Rectal smooth muscle tissue (tissue), 1 donor: ENCODE results near the gene TBC1D30.

Experiments used
- H3K27ac ChIP-seq: one replicate; pipeline ENCODE4 v1.7.0; 2013; ENCODE audit warnings: low read depth, low read length, inconsistent platforms
- H3K27me3 ChIP-seq: one replicate; pipeline ENCODE4 v1.7.0; 2013; ENCODE audit warnings: low read length; ENCODE audit not compliant: control insufficient read depth, insufficient read depth
- H3K36me3 ChIP-seq: one replicate; pipeline ENCODE4 v1.7.0; 2013; ENCODE audit warnings: low read length; ENCODE audit not compliant: control insufficient read depth, insufficient read depth
- H3K4me1 ChIP-seq: one replicate; pipeline ENCODE4 v1.7.0; 2013; ENCODE audit warnings: low read length; ENCODE audit not compliant: control insufficient read depth, insufficient read depth
- H3K4me3 ChIP-seq: one replicate; pipeline ENCODE4 v1.7.0; 2013; ENCODE audit warnings: low read length
- H3K9ac ChIP-seq: one replicate; pipeline ENCODE4 v1.7.0; 2013; ENCODE audit warnings: low read length

TBC1D30 gene

GRCh38 chr12:64907097-64907496 is 82.7 kb downstream of the TBC1D30 start:
- Histone ChIP-seq H3K36me3 (no peaks in the 10 kb centered on the region), H3K4me1 (no peaks in the 10 kb centered on the region), H3K27ac (no peak overlapping the region), H3K4me3 (no peak overlapping the region), H3K9ac (no peak overlapping the region), H3K27me3 (no peaks in the 10 kb centered on the region)

GRCh38 chr12:64909124-64909523 is 84.7 kb downstream of the TBC1D30 start:
- Histone ChIP-seq H3K9ac (no peak overlapping the region), H3K4me1 (peaks cover 2% of the 10 kb centered on the region), H3K36me3 (no peaks in the 10 kb centered on the region), H3K4me3 (no peak overlapping the region), H3K27ac (no peak overlapping the region), H3K27me3 (no peaks in the 10 kb centered on the region)

- Histone ChIP-seq H3K4me3 (no peak overlapping the region), H3K9ac (no peak overlapping the region), H3K36me3 (no peaks in the 10 kb centered on the region), H3K4me1 (peaks cover 2% of the 10 kb centered on the region), H3K27me3 (no peaks in the 10 kb centered on the region), H3K27ac (no peak overlapping the region)
Measured at GRCh38 chr12:64911081-64911480, 86.6 kb downstream of the TBC1D30 start.

- Histone ChIP-seq H3K9ac (no peak overlapping the region), H3K27ac (no peak overlapping the region), H3K36me3 (no peaks in the 10 kb centered on the region), H3K4me3 (no peak overlapping the region), H3K4me1 (peaks cover 2% of the 10 kb centered on the region), H3K27me3 (no peaks in the 10 kb centered on the region)
Measured at GRCh38 chr12:64911912-64912311, 87.5 kb downstream of the TBC1D30 start.

GRCh38 chr12:64912516-64913255 is 88.2 kb downstream of the TBC1D30 start:
- Histone ChIP-seq H3K9ac (no peak overlapping the region), H3K4me3 (no peak overlapping the region), H3K36me3 (no peaks in the 10 kb centered on the region), H3K27ac (no peak overlapping the region), H3K4me1 (peaks cover 2% of the 10 kb centered on the region), H3K27me3 (no peaks in the 10 kb centered on the region)

- Histone ChIP-seq H3K27ac (no peak overlapping the region), H3K4me1 (peaks cover 2% of the 10 kb centered on the region)
Measured at GRCh38 chr12:64915242-64915641, 90.8 kb downstream of the TBC1D30 start.

GRCh38 chr12:64916411-64917261 is 92.2 kb downstream of the TBC1D30 start:
- H3K27ac ChIP-seq, result no peak overlapping the region
- H3K27me3 ChIP-seq, result no peaks in the 10 kb centered on the region
- peaks cover 2% of the 10 kb centered on the region for H3K4me1 ChIP-seq
- no peaks in the 10 kb centered on the region for H3K36me3 ChIP-seq
- no peak overlapping the region for H3K9ac ChIP-seq
- H3K4me3 ChIP-seq, result no peak overlapping the region

More at GRCh38 chr12:64915242-64915641, 90.8 kb downstream of the TBC1D30 start:
- Histone ChIP-seq H3K36me3 (no peaks in the 10 kb centered on the region), H3K9ac (no peak overlapping the region), H3K27me3 (no peaks in the 10 kb centered on the region), H3K4me3 (no peak overlapping the region)

GRCh38 chr12:64918344-64918743 is 93.9 kb downstream of the TBC1D30 start:
- H3K36me3 ChIP-seq, result no peaks in the 10 kb centered on the region
- no peak overlapping the region for H3K4me3 ChIP-seq
- no peak overlapping the region for H3K27ac ChIP-seq
- H3K27me3 ChIP-seq, result no peaks in the 10 kb centered on the region
- H3K4me1 ChIP-seq, result no peaks in the 10 kb centered on the region
- H3K9ac ChIP-seq, result no peak overlapping the region

- Histone ChIP-seq H3K27me3 (no peaks in the 10 kb centered on the region), H3K4me1 (no peaks in the 10 kb centered on the region), H3K9ac (no peak overlapping the region), H3K36me3 (no peaks in the 10 kb centered on the region), H3K27ac (no peak overlapping the region), H3K4me3 (no peak overlapping the region)
Measured at GRCh38 chr12:64918801-64919200, 94.4 kb downstream of the TBC1D30 start.

GRCh38 chr12:64922853-64923252 is 98.4 kb downstream of the TBC1D30 start:
- Histone ChIP-seq H3K27ac (no peak overlapping the region), H3K27me3 (no peaks in the 10 kb centered on the region), H3K9ac (no peak overlapping the region), H3K4me3 (no peak overlapping the region), H3K4me1 (no peaks in the 10 kb centered on the region), H3K36me3 (no peaks in the 10 kb centered on the region)

GRCh38 chr12:64923536-64923935 is 99.1 kb downstream of the TBC1D30 start:
- no peak overlapping the region for H3K4me3 ChIP-seq

More at GRCh38 chr12:64923536-64923935, 99.1 kb downstream of the TBC1D30 start:
- H3K27ac ChIP-seq, result no peak overlapping the region
- H3K4me1 ChIP-seq, result no peaks in the 10 kb centered on the region
- H3K9ac ChIP-seq, result no peak overlapping the region
- H3K36me3 ChIP-seq, result no peaks in the 10 kb centered on the region
- H3K27me3 ChIP-seq, result no peaks in the 10 kb centered on the region
